Kidney epithelial cell (primary cell): ENCODE results near the gene ICE1. TPM values are rescaled to one million over a fixed set of nuclear protein-coding genes. Genes with fewer than 3 reads are reported as not detected.
A peak's percentile ranks its signal among the peaks of the same experiment; 100 is the strongest.
"Not testable (repeated sequence)": the region's sequence is repeated elsewhere in the genome, so short reads cannot be mapped to it uniquely, and the experiment has no call there.

Experiments
- DNase-seq: peaks from one replicate; pipeline ENCODE4 v3.0.0-alpha.2; 2010; ENCODE audit warnings: low read depth
- H3K27me3 ChIP-seq: 2 replicates; pipeline ENCODE4 v1.6.0; 2011; ENCODE audit warnings: low read length; ENCODE audit not compliant: control insufficient read depth, insufficient read depth
- H3K36me3 ChIP-seq: 2 replicates; pipeline ENCODE4 v1.5.1; 2011; ENCODE audit warnings: low read length; ENCODE audit not compliant: control insufficient read depth, insufficient read depth
- H3K4me3 ChIP-seq: 2 replicates; pipeline ENCODE4 v1.5.1; 2011; ENCODE audit warnings: low read depth, mild to moderate bottlenecking, control low read depth, low read length
- CTCF ChIP-seq: IDR thresholded peaks from 2 replicates; pipeline ENCODE4 v1.5.1; 2011; ENCODE audit warnings: mild to moderate bottlenecking, moderate library complexity, low read length, control low read depth, inconsistent platforms; ENCODE audit not compliant: insufficient read depth, poor library complexity, severe bottlenecking
- total RNA-seq: library from RNA; depleted of rRNA; stranded (reverse); fragments of >200 nt; gene quantifications from 2 replicates; pipeline ENCODE4 v1.2.3, GENCODE V29; 2015

ICE1 gene
- total RNA-seq, 1 donor from 2014 or later, result 30.5 TPM

- no peak for DNase-seq
- Histone ChIP-seq H3K36me3 (no peaks in the 10 kb centered on the region), H3K4me3 (no peak overlapping the region), H3K27me3 (no peaks in the 10 kb centered on the region)
- TF ChIP-seq CTCF, result no peak
Observed at GRCh38 chr5:5483880-5484598, 61.6 kb downstream of the ICE1 start.

- no peaks in the 10 kb centered on the region for H3K36me3 ChIP-seq
- no peaks in the 10 kb centered on the region for H3K27me3 ChIP-seq
- H3K4me3 ChIP-seq, result no peak overlapping the region
- TF ChIP-seq CTCF, result no peak
- DNase-seq, result no peak
Observed at GRCh38 chr5:5486122-5486521, 63.6 kb downstream of the ICE1 start.

- TF ChIP-seq CTCF, result no peak
- Histone ChIP-seq H3K4me3 (no peak overlapping the region), H3K36me3 (no peaks in the 10 kb centered on the region), H3K27me3 (no peaks in the 10 kb centered on the region)
- DNase-seq, result no peak
Observed at GRCh38 chr5:5487585-5488360, 65.3 kb downstream of the ICE1 start.

GRCh38 chr5:5490774-5491347, 68.4 kb downstream of the ICE1 start:
- no peak for TF ChIP-seq CTCF
- Histone ChIP-seq H3K27me3 (peaks cover 5% of the 10 kb centered on the region), H3K36me3 (no peaks in the 10 kb centered on the region), H3K4me3 (no peak overlapping the region)
- DNase-seq, result no peak

GRCh38 chr5:5492087-5492933, 69.8 kb downstream of the ICE1 start:
- Histone ChIP-seq H3K36me3 (no peaks in the 10 kb centered on the region), H3K4me3 (no peak overlapping the region), H3K27me3 (peaks cover 5% of the 10 kb centered on the region)
- DNase-seq, result no peak
- TF ChIP-seq CTCF, result peak; percentile 71

- not testable (repeated sequence) for H3K4me3 ChIP-seq, H3K27me3 ChIP-seq, DNase-seq, H3K36me3 ChIP-seq
Observed at GRCh38 chr5:5492934-5493271, 70.4 kb downstream of the ICE1 start.
